GM18508 (cell line): Measurements from ENCODE around the gene EXOC3.
"Not testable (repeated sequence)": the region's sequence is repeated elsewhere in the genome, so short reads cannot be mapped to it uniquely, and the experiment has no call there.

Experiments used
- ATAC-seq: cut with Tn5 transposase; IDR thresholded peaks from one replicate; pipeline ENCODE4 v1.9.1; 2021; ENCODE audit warnings: moderate number of reproducible peaks; ENCODE audit not compliant: insufficient read depth, unreplicated experiment

EXOC3 gene

GRCh38 chr5:442335-443238 lies at the start of gene EXOC3:
Gene EXOC3, plus strand, starts transcription at chr5:443176. Its CDS starts 3,030 bp downstream, at chr5:446206.
- ATAC-seq, result no peak

- ATAC-seq, result no peak
Observed at GRCh38 chr5:393846-394275, 49.1 kb upstream of the EXOC3 start.

GRCh38 chr5:394671-395155 lies 48.3 kb upstream of the EXOC3 start:
- ATAC-seq, result no peak

- no peak for ATAC-seq
Observed at GRCh38 chr5:395156-395920, 47.6 kb upstream of the EXOC3 start.

- no peak for ATAC-seq
Observed at GRCh38 chr5:395921-396530, 47.0 kb upstream of the EXOC3 start.

- ATAC-seq, result no peak
Observed at GRCh38 chr5:396531-396961, 46.4 kb upstream of the EXOC3 start.

- not testable (repeated sequence) for ATAC-seq
Observed at GRCh38 chr5:398141-398474, 44.9 kb upstream of the EXOC3 start.

- no peak for ATAC-seq
Observed at GRCh38 chr5:398475-399295, 44.3 kb upstream of the EXOC3 start.

- ATAC-seq, result no peak
Observed at GRCh38 chr5:399296-400281, 43.4 kb upstream of the EXOC3 start.

GRCh38 chr5:400282-401145 lies 42.5 kb upstream of the EXOC3 start:
- no peak for ATAC-seq

- ATAC-seq, result no peak
Observed at GRCh38 chr5:401146-402034, 41.6 kb upstream of the EXOC3 start.

GRCh38 chr5:402219-402614 lies 40.8 kb upstream of the EXOC3 start:
- ATAC-seq, result not testable (repeated sequence)

GRCh38 chr5:402615-403359 lies 40.2 kb upstream of the EXOC3 start:
- peak; percentile 37 for ATAC-seq

- ATAC-seq, result no peak
Observed at GRCh38 chr5:403995-404394, 39.0 kb upstream of the EXOC3 start.

- no peak for ATAC-seq
Observed at GRCh38 chr5:404666-405241, 38.2 kb upstream of the EXOC3 start.

GRCh38 chr5:405421-405820 lies 37.6 kb upstream of the EXOC3 start:
- ATAC-seq, result no peak
